ENCODE measurements around the gene LRMDA. TPM values are rescaled to one million over a fixed set of nuclear protein-coding genes. Genes with fewer than 3 reads are reported as not detected.

The LRMDA gene
- total RNA-seq, 1 experiment from 2014 or later: 4.8 TPM

DNA sequence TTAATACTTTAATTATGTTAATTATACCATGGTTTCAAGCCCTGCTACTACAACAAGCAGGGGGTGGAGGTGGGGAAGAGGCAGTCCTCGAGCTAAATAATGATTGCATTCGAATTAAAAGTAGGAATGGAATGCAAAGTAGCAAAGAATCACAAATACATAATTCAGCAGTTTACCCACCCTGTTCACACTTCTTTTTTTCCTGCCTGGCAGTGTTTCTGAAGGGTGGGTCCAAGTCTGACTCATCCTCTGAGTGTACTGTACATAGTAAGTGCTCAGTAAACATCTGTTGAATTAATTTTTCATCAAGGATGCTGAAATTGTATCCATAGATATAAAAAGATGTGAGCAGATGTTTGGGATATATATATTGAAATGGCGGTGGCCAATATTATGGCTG, 778.8 kb downstream of the LRMDA start:
- RAD21 ChIA-PET (ENCODE audit: low non-redundant PET in 1 of 2, low total read pairs in 2 of 2, uncharacterized antibody in 2 of 2, unreplicated experiment in 2 of 2): no interaction called here
- Histone ChIP-seq H3K79me2 (ENCODE audit: insufficient read depth, low read length) (no peaks in the 10 kb centered on the region), H3K9me2 (ENCODE audit: insufficient read depth) (no peaks in the 10 kb centered on the region), H3K27ac (ENCODE audit: low read depth, low read length) (no peak overlapping the region), H3K36me3 (ENCODE audit: control insufficient read depth in 1 of 2, insufficient read depth in 2 of 2, low read length in 2 of 2) (no peaks in the 10 kb centered on the region), H3K4me2 (ENCODE audit: low read length) (no peak overlapping the region), H3K27me3 (ENCODE audit: insufficient read depth, low read length) (peaks cover 3% of the 10 kb centered on the region; the same call in 1 of the 2 replicates), H3K4me3 (replicated peaks in 1 of 2; ENCODE audit: low read depth in 1 of 2, low read length in 2 of 2) (no peak overlapping the region), H2AFZ (ENCODE audit: low read depth, low read length, poor library complexity, severe bottlenecking) (no peak overlapping the region), H3K9me3 (ENCODE audit: control insufficient read depth in 1 of 2, insufficient read depth in 1 of 2, low read depth in 1 of 2, low read length in 2 of 2) (no peaks in the 10 kb centered on the region), H3K9ac (ENCODE audit: low read length) (no peak overlapping the region), H4K20me1 (ENCODE audit: insufficient read depth) (no peaks in the 10 kb centered on the region), H3K4me1 (ENCODE audit: control insufficient read depth in 1 of 2, insufficient read depth in 2 of 2, low read length in 2 of 2) (peaks cover 0 to 10% of the 10 kb centered on the region in 2 experiments; a peak in 2 of 4 replicates)
- POLR2A ChIA-PET: no interaction called here
- no peak for ATAC-seq
- no peak for TF ChIP-seq TCF7L2 (IDR thresholded peaks at IDR 0.05; ENCODE audit: borderline replicate concordance, extremely low read depth, insufficient read depth, insufficient read length)
- CTCF ChIA-PET: no interaction called here
- no peak for DNase-seq (ENCODE audit: low read depth, low spot score)
- no TSS peak for BruUV-seq (replicated peaks)
- intact Hi-C loops (cut with micrococcal nuclease): no loop called here

DNA sequence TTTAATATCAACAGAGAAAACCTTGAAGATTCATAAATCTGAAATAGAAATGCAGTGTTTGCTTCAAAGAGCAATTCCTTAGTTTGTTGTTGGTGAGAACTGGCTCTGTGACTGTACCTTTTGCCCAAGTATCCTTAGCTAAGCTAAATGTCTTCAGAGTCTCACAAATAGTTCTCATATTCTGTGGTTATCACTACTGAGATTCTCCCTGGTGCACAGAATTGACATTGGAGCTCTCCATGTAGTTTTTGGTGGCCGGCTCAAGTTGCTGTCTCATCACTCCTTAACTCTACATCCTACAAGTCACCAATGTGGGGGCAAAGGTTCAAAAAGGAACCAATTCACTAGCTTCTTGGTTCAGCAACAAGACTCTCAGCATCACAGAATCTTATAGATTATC, 780.3 kb downstream of the LRMDA start:
- Histone ChIP-seq H2AFZ (ENCODE audit: low read depth, low read length, poor library complexity, severe bottlenecking) (no peak overlapping the region), H3K36me3 (ENCODE audit: control insufficient read depth in 1 of 2, insufficient read depth in 2 of 2, low read length in 2 of 2) (no peaks in the 10 kb centered on the region), H3K27me3 (ENCODE audit: insufficient read depth, low read length) (peaks cover 3% of the 10 kb centered on the region; the same call in 1 of the 2 replicates), H3K79me2 (ENCODE audit: insufficient read depth, low read length) (no peaks in the 10 kb centered on the region), H3K4me2 (ENCODE audit: low read length) (no peak overlapping the region), H3K4me1 (ENCODE audit: control insufficient read depth in 1 of 2, insufficient read depth in 2 of 2, low read length in 2 of 2) (peaks cover 0 to 10% of the 10 kb centered on the region in 2 experiments; a peak in 2 of 4 replicates), H4K20me1 (ENCODE audit: insufficient read depth) (no peaks in the 10 kb centered on the region), H3K9me2 (ENCODE audit: insufficient read depth) (no peaks in the 10 kb centered on the region), H3K9ac (ENCODE audit: low read length) (no peak overlapping the region), H3K27ac (ENCODE audit: low read depth, low read length) (no peak overlapping the region), H3K9me3 (ENCODE audit: control insufficient read depth in 1 of 2, insufficient read depth in 1 of 2, low read depth in 1 of 2, low read length in 2 of 2) (no peaks in the 10 kb centered on the region), H3K4me3 (replicated peaks in 1 of 2; ENCODE audit: low read depth in 1 of 2, low read length in 2 of 2) (no peak overlapping the region)
- ChIA-PET POLR2A (no interaction called here), CTCF (no interaction called here), RAD21 (ENCODE audit: low non-redundant PET in 1 of 2, low total read pairs in 2 of 2, uncharacterized antibody in 2 of 2, unreplicated experiment in 2 of 2) (no interaction called here)
- TF ChIP-seq ZFX (IDR thresholded peaks at IDR 0.05) (no peak), SP1 (IDR thresholded peaks at IDR 0.05; ENCODE audit: low read depth) (no peak), ZNF274 (IDR thresholded peaks at IDR 0.05; ENCODE audit: low read depth, low read length) (no peak), SIN3A (IDR thresholded peaks at IDR 0.05; ENCODE audit: low read depth) (no peak), POLR2AphosphoS5 (IDR thresholded peaks at IDR 0.05; ENCODE audit: low read depth, low read length) (no peak), TCF7L2 (IDR thresholded peaks at IDR 0.05; ENCODE audit: borderline replicate concordance, extremely low read depth, insufficient read depth, insufficient read length) (no peak), CEBPB (IDR thresholded peaks at IDR 0.05; ENCODE audit: low read depth) (no peak), FOSL1 (IDR thresholded peaks at IDR 0.05; ENCODE audit: low read depth) (no peak), SRF (IDR thresholded peaks at IDR 0.05; ENCODE audit: low read depth) (no peak)
- TF ChIP-seq, protein P1, sequence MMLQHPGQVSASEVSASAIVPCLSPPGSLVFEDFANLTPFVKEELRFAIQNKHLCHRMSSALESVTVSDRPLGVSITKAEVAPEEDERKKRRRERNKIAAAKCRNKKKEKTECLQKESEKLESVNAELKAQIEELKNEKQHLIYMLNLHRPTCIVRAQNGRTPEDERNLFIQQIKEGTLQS (IDR thresholded peaks at IDR 0.05): no peak
- TF ChIP-seq, protein P2, sequence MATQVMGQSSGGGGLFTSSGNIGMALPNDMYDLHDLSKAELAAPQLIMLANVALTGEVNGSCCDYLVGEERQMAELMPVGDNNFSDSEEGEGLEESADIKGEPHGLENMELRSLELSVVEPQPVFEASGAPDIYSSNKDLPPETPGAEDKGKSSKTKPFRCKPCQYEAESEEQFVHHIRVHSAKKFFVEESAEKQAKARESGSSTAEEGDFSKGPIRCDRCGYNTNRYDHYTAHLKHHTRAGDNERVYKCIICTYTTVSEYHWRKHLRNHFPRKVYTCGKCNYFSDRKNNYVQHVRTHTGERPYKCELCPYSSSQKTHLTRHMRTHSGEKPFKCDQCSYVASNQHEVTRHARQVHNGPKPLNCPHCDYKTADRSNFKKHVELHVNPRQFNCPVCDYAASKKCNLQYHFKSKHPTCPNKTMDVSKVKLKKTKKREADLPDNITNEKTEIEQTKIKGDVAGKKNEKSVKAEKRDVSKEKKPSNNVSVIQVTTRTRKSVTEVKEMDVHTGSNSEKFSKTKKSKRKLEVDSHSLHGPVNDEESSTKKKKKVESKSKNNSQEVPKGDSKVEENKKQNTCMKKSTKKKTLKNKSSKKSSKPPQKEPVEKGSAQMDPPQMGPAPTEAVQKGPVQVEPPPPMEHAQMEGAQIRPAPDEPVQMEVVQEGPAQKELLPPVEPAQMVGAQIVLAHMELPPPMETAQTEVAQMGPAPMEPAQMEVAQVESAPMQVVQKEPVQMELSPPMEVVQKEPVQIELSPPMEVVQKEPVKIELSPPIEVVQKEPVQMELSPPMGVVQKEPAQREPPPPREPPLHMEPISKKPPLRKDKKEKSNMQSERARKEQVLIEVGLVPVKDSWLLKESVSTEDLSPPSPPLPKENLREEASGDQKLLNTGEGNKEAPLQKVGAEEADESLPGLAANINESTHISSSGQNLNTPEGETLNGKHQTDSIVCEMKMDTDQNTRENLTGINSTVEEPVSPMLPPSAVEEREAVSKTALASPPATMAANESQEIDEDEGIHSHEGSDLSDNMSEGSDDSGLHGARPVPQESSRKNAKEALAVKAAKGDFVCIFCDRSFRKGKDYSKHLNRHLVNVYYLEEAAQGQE (IDR thresholded peaks at IDR 0.05; ENCODE audit: low read depth): no peak
- ATAC-seq (no peak), DNase-seq (ENCODE audit: low read depth, low spot score) (no peak)
- intact Hi-C loops (cut with micrococcal nuclease): no loop called here
- no TSS peak for BruUV-seq (replicated peaks)

All from HCT116 (cell line).